ENCODE results near the gene STXBP6. TPM values are rescaled to one million over a fixed set of nuclear protein-coding genes. Genes with fewer than 3 reads are reported as not detected.

The STXBP6 gene
- total RNA-seq, 1 donor from 2014 or later, result 6.8 TPM

DNA sequence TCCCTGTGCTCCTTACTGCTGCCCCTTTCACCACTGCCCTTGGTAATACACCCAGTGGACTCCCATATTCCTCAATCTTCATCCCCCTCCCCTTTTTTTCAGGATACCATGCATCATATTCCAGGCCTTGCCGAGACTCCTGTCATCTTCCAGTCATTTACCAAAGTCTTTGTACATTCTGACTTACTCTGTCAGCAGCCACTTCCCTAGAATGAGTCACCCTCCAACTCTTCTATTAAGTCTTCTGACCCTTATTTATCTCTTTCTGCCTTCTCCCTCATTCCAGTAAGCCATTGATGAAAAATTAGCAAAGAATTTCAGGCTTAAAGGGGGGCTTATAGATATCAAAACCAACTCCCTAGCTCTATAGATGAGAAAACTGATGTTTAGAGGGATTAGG lies 128.0 kb downstream of the STXBP6 start:
- no peak for DNase-seq (ENCODE audit: low read depth, low spot score)
- Mint-ChIP-seq H3K9me3 (no peaks in the 10 kb centered on the region), H3K4me1 (no peaks in the 10 kb centered on the region), H3K27me3 (ENCODE audit: low read depth) (no peaks in the 10 kb centered on the region), H3K4me3 (no peak overlapping the region), H3K36me3 (ENCODE audit: low read depth) (no peaks in the 10 kb centered on the region), H3K27ac (ENCODE audit: unreplicated experiment) (no peak overlapping the region)
- TF ChIP-seq, protein P1, sequence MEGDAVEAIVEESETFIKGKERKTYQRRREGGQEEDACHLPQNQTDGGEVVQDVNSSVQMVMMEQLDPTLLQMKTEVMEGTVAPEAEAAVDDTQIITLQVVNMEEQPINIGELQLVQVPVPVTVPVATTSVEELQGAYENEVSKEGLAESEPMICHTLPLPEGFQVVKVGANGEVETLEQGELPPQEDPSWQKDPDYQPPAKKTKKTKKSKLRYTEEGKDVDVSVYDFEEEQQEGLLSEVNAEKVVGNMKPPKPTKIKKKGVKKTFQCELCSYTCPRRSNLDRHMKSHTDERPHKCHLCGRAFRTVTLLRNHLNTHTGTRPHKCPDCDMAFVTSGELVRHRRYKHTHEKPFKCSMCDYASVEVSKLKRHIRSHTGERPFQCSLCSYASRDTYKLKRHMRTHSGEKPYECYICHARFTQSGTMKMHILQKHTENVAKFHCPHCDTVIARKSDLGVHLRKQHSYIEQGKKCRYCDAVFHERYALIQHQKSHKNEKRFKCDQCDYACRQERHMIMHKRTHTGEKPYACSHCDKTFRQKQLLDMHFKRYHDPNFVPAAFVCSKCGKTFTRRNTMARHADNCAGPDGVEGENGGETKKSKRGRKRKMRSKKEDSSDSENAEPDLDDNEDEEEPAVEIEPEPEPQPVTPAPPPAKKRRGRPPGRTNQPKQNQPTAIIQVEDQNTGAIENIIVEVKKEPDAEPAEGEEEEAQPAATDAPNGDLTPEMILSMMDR (conservative IDR thresholded peaks at IDR 0.05), result no peak

DNA sequence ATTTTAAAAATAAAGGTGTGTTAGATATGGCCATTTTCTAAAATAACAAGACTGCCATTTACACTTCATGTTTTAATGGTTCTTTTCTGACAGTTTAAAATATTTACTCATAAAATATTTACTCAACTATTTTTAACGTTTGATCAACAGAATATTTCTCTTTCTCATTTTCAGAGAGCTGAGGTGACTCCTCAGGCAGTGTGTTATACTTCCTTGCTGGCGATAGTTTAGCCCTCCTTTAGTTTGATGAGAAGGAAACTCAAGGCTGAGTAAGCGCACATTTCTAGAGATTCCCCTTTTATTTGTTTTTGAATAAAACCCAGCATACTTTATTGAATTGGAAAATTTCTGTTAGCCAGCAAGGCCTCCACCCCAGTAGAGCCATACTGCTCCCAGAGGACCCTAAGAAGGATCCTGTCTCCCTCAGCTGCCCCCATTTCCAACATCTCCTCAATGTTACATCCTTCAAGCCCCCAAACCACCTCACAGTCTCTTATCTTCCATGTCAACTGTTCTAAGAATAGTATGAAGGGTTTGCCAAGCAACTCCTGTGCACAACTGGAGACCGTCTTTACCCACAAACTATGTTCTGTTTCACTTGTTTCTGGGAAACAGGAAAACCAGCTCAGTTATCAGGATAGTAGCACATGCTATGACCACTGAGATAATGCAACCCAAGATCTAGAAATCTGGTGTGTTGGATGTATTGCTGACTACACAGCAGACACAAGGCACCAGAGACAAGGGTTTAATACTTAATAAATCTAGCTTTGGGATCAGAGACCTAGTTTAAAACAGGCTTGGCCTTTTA lies 129.5 kb downstream of the STXBP6 start:
- Mint-ChIP-seq H3K27ac (ENCODE audit: unreplicated experiment) (no peak overlapping the region), H3K36me3 (ENCODE audit: low read depth) (no peaks in the 10 kb centered on the region), H3K4me3 (no peak overlapping the region), H3K27me3 (ENCODE audit: low read depth) (no peaks in the 10 kb centered on the region), H3K4me1 (no peaks in the 10 kb centered on the region), H3K9me3 (no peaks in the 10 kb centered on the region)
- DNase-seq (ENCODE audit: low read depth, low spot score), result no peak
- TF ChIP-seq, protein P1 (conservative IDR thresholded peaks at IDR 0.05), result no peak

DNA sequence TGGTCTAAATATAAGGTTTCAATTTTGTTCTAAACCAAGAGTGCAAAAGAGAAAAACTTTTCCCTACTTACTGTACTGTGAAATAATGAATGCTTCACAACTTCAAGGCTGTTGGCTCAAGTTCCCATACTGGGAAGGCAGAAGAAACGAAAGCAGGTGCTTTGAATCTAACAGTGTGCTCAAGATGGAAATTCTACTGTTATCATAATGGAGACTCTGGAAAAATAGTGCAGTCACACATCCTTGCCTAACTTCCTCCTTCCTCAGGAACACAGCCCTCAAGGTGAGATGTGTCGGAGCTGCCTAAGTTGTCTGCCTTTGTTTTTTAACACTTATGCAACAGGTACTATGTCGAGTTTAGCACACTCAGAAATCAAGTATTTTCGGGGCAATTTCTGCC lies 131.1 kb downstream of the STXBP6 start:
- no peak overlapping the region for H3K4me3 Mint-ChIP-seq
- no peaks in the 10 kb centered on the region for H3K9me3 Mint-ChIP-seq
- H3K27ac Mint-ChIP-seq (ENCODE audit: unreplicated experiment), result no peak overlapping the region
- TF ChIP-seq, protein P1 (conservative IDR thresholded peaks at IDR 0.05), result no peak
- no peaks in the 10 kb centered on the region for H3K36me3 Mint-ChIP-seq (ENCODE audit: low read depth)
- H3K27me3 Mint-ChIP-seq (ENCODE audit: low read depth), result no peaks in the 10 kb centered on the region
- DNase-seq (ENCODE audit: low read depth, low spot score), result no peak
- H3K4me1 Mint-ChIP-seq, result peaks cover 5% of the 10 kb centered on the region

DNA sequence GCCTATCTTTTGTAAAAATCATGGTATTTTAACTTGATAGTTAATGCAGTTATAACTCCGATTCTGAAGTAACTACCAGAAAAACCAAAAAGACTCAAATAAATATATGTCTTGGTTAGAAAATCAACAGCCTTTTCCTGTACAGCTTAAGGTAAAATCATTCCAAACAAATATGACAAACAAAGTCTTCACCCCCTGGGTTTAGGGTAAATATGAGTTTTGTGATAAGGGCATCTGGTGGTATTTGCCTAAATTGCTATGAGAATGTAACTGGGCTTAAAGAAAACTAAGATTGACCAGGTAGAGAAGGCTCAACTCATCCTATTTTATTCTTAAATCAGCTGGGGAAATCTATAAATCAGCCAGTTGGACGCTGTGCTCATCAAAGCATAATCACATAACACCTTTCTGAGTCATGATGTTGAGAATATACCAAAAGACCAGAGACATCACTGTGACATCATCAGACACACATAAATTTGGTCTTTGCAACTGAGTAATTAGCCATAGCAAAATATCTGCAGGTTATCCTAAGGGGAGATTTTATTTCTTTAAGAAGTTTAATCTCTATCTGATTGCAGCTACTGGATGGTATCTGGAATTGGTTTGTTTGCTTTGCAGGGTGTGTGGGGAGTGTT lies 133.9 kb downstream of the STXBP6 start:
- Mint-ChIP-seq H3K4me1 (peaks cover 5% of the 10 kb centered on the region), H3K36me3 (ENCODE audit: low read depth) (no peaks in the 10 kb centered on the region), H3K27me3 (ENCODE audit: low read depth) (no peaks in the 10 kb centered on the region), H3K4me3 (no peak overlapping the region), H3K27ac (ENCODE audit: unreplicated experiment) (no peak overlapping the region), H3K9me3 (no peaks in the 10 kb centered on the region)
- DNase-seq (ENCODE audit: low read depth, low spot score), result no peak
- TF ChIP-seq, protein P1 (conservative IDR thresholded peaks at IDR 0.05), result no peak

DNA sequence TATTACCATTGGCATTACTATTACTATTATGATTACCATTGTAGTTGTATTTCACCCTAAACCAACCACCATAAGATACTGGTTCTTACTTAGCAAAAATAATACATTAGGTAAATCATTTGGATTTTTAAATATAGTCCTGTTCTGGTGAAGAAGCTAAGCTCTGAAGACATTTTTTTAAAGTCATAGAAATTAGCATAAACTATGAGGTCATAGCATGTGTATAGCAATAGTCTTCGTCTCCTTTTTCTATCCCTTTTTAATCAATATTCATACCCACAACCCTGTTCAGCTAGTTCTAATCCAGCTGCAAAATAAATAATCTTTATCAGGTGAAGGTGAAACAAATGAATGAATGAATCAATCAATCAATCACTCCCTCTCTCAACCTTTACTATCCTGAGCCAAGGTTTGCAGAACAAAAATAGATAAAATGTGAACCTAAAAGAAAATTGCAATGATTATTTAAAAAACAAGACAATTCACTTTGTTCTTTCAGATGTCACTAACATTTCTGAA lies 134.5 kb downstream of the STXBP6 start:
- peaks cover 5% of the 10 kb centered on the region for H3K4me1 Mint-ChIP-seq

More for the DNA sequence above, 134.5 kb downstream of the STXBP6 start:
- no peak overlapping the region for H3K4me3 Mint-ChIP-seq
- H3K27ac Mint-ChIP-seq (ENCODE audit: unreplicated experiment), result no peak overlapping the region
- no peaks in the 10 kb centered on the region for H3K9me3 Mint-ChIP-seq
- DNase-seq (ENCODE audit: low read depth, low spot score), result no peak
- H3K36me3 Mint-ChIP-seq (ENCODE audit: low read depth), result no peaks in the 10 kb centered on the region
- TF ChIP-seq, protein P1 (conservative IDR thresholded peaks at IDR 0.05), result no peak
- H3K27me3 Mint-ChIP-seq (ENCODE audit: low read depth), result no peaks in the 10 kb centered on the region
